Astrocyte (in vitro differentiated cells and primary cell): ENCODE results near the gene HMGN1. TPM values are rescaled to one million over a fixed set of nuclear protein-coding genes. Genes with fewer than 3 reads are reported as not detected.

Experiments used
- DNase-seq: peaks from one replicate; pipeline ENCODE4 v3.0.0-alpha.2; 2010; ENCODE audit warnings: low read depth
- FAIRE-seq: peaks from 2 replicates; lab custom pipeline; 2011; peaks lifted over from hg19 to GRCh38; lab: Jason Lieb, UNC
- H2AFZ ChIP-seq: 2 replicates; pipeline ENCODE4 v1.6.0; 2012; ENCODE audit warnings: low read depth, low read length, inconsistent platforms
- H3K27ac ChIP-seq: 2 replicates; pipeline ENCODE4 v1.5.1; 2011; ENCODE audit warnings: low read depth, low read length, inconsistent platforms
- H3K27me3 ChIP-seq: 2 replicates; pipeline ENCODE4 v1.6.0; 2011; ENCODE audit warnings: low read length, inconsistent platforms; ENCODE audit not compliant: insufficient read depth
- H3K36me3 ChIP-seq: 2 replicates; pipeline ENCODE4 v1.5.1; 2011; ENCODE audit warnings: low read length, inconsistent platforms; ENCODE audit not compliant: insufficient read depth
- H3K4me1 ChIP-seq: 2 replicates; pipeline ENCODE4 v1.5.1; 2011; ENCODE audit warnings: low read length, inconsistent platforms; ENCODE audit not compliant: insufficient read depth
- H3K4me2 ChIP-seq: 2 replicates; pipeline ENCODE4 v1.6.0; 2012; ENCODE audit warnings: low read length, inconsistent platforms
- H3K4me3 ChIP-seq: 2 replicates; pipeline ENCODE4 v1.5.1; 2011; ENCODE audit warnings: low read depth, mild to moderate bottlenecking, low read length, inconsistent platforms; ENCODE audit not compliant: insufficient read depth
- H3K79me2 ChIP-seq: 2 replicates; pipeline ENCODE4 v1.6.0; 2012; ENCODE audit warnings: mild to moderate bottlenecking, low read length, inconsistent platforms; ENCODE audit not compliant: insufficient read depth
- H3K9ac ChIP-seq: 2 replicates; pipeline ENCODE4 v1.6.0; 2012; ENCODE audit warnings: mild to moderate bottlenecking, low read length, inconsistent platforms
- H3K9me3 ChIP-seq: 2 replicates; pipeline ENCODE4 v1.5.1; 2012; ENCODE audit warnings: low read depth, mild to moderate bottlenecking, low read length, inconsistent platforms; ENCODE audit not compliant: insufficient read depth
- H4K20me1 ChIP-seq: 2 replicates; pipeline ENCODE4 v1.6.0; 2012; ENCODE audit warnings: low read length, inconsistent platforms; ENCODE audit not compliant: insufficient read depth
- H3K27ac Mint-ChIP-seq: one replicate; pipeline ENCODE4 v1.8.0; 2021; ENCODE audit warnings: mild to moderate bottlenecking, mixed read lengths; ENCODE audit not compliant: unreplicated experiment
- H3K27me3 Mint-ChIP-seq: one replicate; pipeline ENCODE4 v1.8.0; 2021; ENCODE audit warnings: low read depth, mixed read lengths; ENCODE audit not compliant: unreplicated experiment
- H3K36me3 Mint-ChIP-seq: one replicate; pipeline ENCODE4 v1.8.0; 2021; ENCODE audit warnings: low read depth, mixed read lengths; ENCODE audit not compliant: unreplicated experiment
- H3K4me1 Mint-ChIP-seq: one replicate; pipeline ENCODE4 v1.8.0; 2021; ENCODE audit warnings: low read depth, mixed read lengths; ENCODE audit not compliant: unreplicated experiment
- H3K4me3 Mint-ChIP-seq: one replicate; pipeline ENCODE4 v1.8.0; 2021; ENCODE audit warnings: mild to moderate bottlenecking, moderate library complexity, mixed read lengths; ENCODE audit not compliant: unreplicated experiment
- H3K9me3 Mint-ChIP-seq: one replicate; pipeline ENCODE4 v1.8.0; 2021; ENCODE audit warnings: mild to moderate bottlenecking, mixed read lengths; ENCODE audit not compliant: unreplicated experiment
- EZH2 ChIP-seq: IDR thresholded peaks from 2 replicates; pipeline ENCODE4 v1.6.1; 2012; ENCODE audit warnings: mild to moderate bottlenecking, low read length, inconsistent platforms; ENCODE audit not compliant: insufficient read depth
- total RNA-seq: library from RNA; stranded (reverse); gene quantifications from 2 replicates; pipeline ENCODE4 v1.2.1, GENCODE V29; 2021
- TF ChIP-seq, protein P1 (sequence below): IDR thresholded peaks from 2 replicates; pipeline ENCODE4 v1.5.1; 2011; ENCODE audit warnings: low read depth, mild to moderate bottlenecking, inconsistent platforms, low read length, moderate library complexity; ENCODE audit not compliant: insufficient read depth

The HMGN1 gene
- total RNA-seq, 1 donor from 2014 or later = 272 TPM

DNA sequence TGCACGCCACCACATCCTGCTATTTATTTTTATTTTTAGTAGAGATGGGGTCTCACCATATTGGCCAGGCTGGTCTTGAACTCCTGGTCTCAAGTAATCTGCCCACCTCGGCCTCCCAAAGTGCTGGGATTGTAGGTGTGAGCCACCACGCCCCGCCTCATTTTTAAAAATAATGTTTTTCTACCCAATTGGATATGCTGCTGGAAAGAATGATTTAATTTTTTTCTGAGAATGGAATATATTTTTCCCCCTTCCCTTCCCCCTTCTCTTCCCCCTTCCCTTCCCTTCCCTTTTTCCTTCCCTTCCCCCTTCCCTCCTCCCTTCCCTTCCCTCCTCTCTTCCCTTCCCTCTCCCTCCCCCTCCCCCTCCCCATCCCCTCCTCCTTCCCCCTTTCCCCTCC, 17.7 kb upstream of the HMGN1 start:
- H3K36me3 Mint-ChIP-seq = no peaks in the 10 kb centered on the region
- H3K27me3 Mint-ChIP-seq = peaks cover 4% of the 10 kb centered on the region
- Histone ChIP-seq H3K4me2 (no peak overlapping the region), H4K20me1 (no peaks in the 10 kb centered on the region), H3K27me3 (peaks cover 2% of the 10 kb centered on the region), H3K9me3 (no peaks in the 10 kb centered on the region), H3K27ac (no peak overlapping the region), H2AFZ (no peak overlapping the region), H3K36me3 (no peaks in the 10 kb centered on the region), H3K4me1 (no peaks in the 10 kb centered on the region), H3K79me2 (no peaks in the 10 kb centered on the region), H3K4me3 (no peak overlapping the region), H3K9ac (no peak overlapping the region)
- TF ChIP-seq, protein P1, sequence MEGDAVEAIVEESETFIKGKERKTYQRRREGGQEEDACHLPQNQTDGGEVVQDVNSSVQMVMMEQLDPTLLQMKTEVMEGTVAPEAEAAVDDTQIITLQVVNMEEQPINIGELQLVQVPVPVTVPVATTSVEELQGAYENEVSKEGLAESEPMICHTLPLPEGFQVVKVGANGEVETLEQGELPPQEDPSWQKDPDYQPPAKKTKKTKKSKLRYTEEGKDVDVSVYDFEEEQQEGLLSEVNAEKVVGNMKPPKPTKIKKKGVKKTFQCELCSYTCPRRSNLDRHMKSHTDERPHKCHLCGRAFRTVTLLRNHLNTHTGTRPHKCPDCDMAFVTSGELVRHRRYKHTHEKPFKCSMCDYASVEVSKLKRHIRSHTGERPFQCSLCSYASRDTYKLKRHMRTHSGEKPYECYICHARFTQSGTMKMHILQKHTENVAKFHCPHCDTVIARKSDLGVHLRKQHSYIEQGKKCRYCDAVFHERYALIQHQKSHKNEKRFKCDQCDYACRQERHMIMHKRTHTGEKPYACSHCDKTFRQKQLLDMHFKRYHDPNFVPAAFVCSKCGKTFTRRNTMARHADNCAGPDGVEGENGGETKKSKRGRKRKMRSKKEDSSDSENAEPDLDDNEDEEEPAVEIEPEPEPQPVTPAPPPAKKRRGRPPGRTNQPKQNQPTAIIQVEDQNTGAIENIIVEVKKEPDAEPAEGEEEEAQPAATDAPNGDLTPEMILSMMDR = no peak
- TF ChIP-seq EZH2 = no peak
- H3K4me1 Mint-ChIP-seq = no peaks in the 10 kb centered on the region
- DNase-seq (no peak), FAIRE-seq (no peak)
- no peak overlapping the region for H3K4me3 Mint-ChIP-seq
- no peak overlapping the region for H3K27ac Mint-ChIP-seq
- no peaks in the 10 kb centered on the region for H3K9me3 Mint-ChIP-seq

DNA sequence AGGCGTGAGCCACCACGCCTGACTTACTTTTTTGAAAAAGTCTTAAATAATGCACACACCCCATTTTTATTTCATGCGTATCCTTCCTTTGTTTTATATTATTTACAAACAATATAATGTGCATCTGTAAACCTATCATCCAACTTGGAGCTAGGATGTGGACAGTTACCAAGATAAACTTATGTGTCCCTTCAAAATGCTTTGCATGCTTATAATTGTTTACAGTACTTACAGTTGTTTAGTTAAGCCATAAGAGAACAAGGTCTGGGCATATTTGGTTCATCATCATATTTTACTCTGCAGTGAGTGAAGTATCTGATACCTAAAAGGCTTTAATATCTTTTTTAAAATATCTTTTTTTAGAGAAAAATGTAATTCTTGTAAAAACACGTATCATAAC, 16.1 kb upstream of the HMGN1 start:
- Histone ChIP-seq H3K27ac (no peak overlapping the region), H3K4me1 (no peaks in the 10 kb centered on the region), H3K9me3 (no peaks in the 10 kb centered on the region), H4K20me1 (no peaks in the 10 kb centered on the region), H3K79me2 (no peaks in the 10 kb centered on the region), H3K27me3 (peaks cover 2% of the 10 kb centered on the region), H2AFZ (no peak overlapping the region), H3K9ac (no peak overlapping the region), H3K4me2 (no peak overlapping the region), H3K4me3 (no peak overlapping the region), H3K36me3 (no peaks in the 10 kb centered on the region)
- Mint-ChIP-seq H3K27ac (no peak overlapping the region), H3K36me3 (no peaks in the 10 kb centered on the region), H3K4me3 (no peak overlapping the region), H3K9me3 (no peaks in the 10 kb centered on the region), H3K4me1 (no peaks in the 10 kb centered on the region), H3K27me3 (peaks cover 10% of the 10 kb centered on the region)
- TF ChIP-seq EZH2 = no peak
- TF ChIP-seq, protein P1 = no peak
- FAIRE-seq = no peak
- no peak for DNase-seq

DNA sequence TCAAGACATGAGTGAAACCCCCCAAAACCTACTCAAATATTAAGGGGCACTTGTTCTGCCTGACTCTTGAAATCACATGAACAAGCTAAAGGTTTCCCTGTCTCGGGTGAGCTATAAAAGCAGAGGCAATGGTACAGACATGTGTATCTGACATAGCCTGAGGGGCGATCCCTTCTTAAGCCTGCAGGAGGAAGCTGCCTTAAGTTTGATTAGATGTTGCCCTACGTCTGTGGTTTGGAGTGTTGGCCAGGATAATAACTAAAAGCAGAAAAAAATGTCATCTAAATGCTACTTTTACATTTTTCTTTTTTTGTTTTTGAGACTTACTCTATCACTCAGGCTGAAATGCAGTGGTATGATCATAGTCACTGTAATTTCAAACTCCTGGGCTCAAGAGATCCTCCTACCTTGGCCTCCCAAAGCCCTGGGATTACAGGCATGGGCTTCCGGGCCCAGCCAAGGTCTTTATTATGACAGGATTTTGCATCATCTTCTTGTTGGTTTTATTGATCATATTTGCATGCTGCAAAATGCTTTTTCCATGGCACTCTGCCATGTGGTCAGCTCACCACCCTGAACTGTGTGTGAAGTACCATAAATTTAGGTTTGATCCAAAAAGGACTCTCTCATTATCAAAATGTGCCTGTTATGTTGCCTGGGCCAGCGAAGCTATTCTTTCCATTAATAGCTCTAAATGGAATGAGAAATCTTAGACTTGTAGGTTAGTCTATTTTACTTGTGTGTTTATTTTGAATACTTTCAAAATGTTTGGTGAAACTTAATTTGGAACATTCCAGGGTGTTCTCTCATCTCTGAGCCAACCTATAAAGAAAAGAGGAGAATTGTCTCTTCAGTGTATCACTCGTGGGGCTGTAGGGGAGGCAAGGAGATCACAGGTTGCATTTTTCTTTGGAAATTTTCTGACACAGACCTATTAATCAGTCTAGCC, 15.0 kb upstream of the HMGN1 start:
- H4K20me1 ChIP-seq = no peaks in the 10 kb centered on the region
- no peak overlapping the region for H3K27ac ChIP-seq
- TF ChIP-seq, protein P1 = no peak
- TF ChIP-seq EZH2 = no peak
- DNase-seq (no peak), FAIRE-seq (no peak)
- Mint-ChIP-seq H3K9me3 (no peaks in the 10 kb centered on the region), H3K4me3 (no peak overlapping the region), H3K27ac (no peak overlapping the region), H3K4me1 (no peaks in the 10 kb centered on the region), H3K36me3 (no peaks in the 10 kb centered on the region), H3K27me3 (peaks cover 10% of the 10 kb centered on the region)
- H3K4me3 ChIP-seq = no peak overlapping the region
- no peaks in the 10 kb centered on the region for H3K36me3 ChIP-seq
- H3K27me3 ChIP-seq = peaks cover 2% of the 10 kb centered on the region
- no peak overlapping the region for H2AFZ ChIP-seq
- H3K9me3 ChIP-seq = no peaks in the 10 kb centered on the region
- H3K4me1 ChIP-seq = no peaks in the 10 kb centered on the region
- H3K4me2 ChIP-seq = no peak overlapping the region
- H3K79me2 ChIP-seq = no peaks in the 10 kb centered on the region
- no peak overlapping the region for H3K9ac ChIP-seq
